Right lobe of liver (tissue), 4 donors: ENCODE results near the gene MBD3L5.

Source experiments
- CTCF ChIP-seq, 4 donors: fragments of 200-600 bp in 3 of 4; fragments of 450-650 bp in 1 of 4; IDR thresholded peaks; one replicate each; pipeline versions ENCODE4 v1.5.1 to v1.8.0; 2016 to 2022; ENCODE audit warnings: antibody characterized with exemption in 4 of 4, mild to moderate bottlenecking in 2 of 4
- POLR2A ChIP-seq: fragments of 450-650 bp; IDR thresholded peaks from one replicate; pipeline ENCODE4 v1.6.1; 2017; ENCODE audit warnings: antibody characterized with exemption, mild to moderate bottlenecking
- donor health status: DM: no; HTN: no; CAD: no.
- donor health status: DM: no; HTN: no; CAD: no.
- donor health status: DM: no; HTN: yes; CAD: no.

GRCh38 chr19:7067716-7068115 lies 37.3 kb downstream of the MBD3L5 start:
- no peak for TF ChIP-seq CTCF (IDR thresholded peaks at IDR 0.05)
- no peak for TF ChIP-seq POLR2A
